ENCODE results near the gene YARS1. TPM values are rescaled to one million over a fixed set of nuclear protein-coding genes. Genes with fewer than 3 reads are reported as not detected.

The YARS1 gene
- total and polyA plus RNA-seq, 2 of the 4 experiments (the other 2 are of a cell fraction), result 100 to 166 TPM

DNA sequence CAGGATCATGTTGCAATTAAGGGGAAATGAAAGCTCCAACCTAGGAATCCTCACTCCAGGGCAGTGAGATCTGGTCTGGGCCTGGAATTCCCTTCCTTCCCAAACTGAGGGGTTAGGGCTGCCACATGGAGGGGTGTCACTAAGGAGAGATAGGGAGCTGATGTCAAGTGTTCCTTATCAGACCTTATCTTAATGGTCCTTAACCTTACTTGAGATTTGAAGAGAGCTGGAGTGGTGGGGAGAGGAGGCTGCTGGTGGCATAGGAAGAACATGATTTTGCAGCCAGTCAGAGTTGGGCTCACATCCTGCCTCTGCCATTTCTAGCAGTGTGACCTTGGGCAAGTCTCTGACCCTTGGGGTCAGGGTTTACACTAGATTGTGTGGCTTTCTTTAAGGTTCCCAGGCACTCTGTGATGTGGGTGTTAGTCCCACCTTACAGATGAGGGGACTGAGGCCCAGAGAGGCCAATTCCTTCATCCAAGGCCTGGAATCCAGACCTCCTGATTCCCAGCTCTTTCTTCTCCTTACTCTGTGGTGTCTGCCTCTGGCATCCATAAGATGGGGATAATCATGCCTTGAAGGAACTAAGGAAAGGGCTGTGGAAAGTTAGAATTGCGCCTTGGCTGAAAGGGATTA lies 58.2 kb downstream of the YARS1 start:
- H2BK20ac ChIP-seq (ENCODE audit: low read depth, low read length), result no peak overlapping the region
- no peak overlapping the region for H3K18ac ChIP-seq (ENCODE audit: low read depth, low read length)
- H4K20me1 ChIP-seq (ENCODE audit: insufficient read depth, low read length), result peaks cover 13% of the 10 kb centered on the region
- no peaks in the 10 kb centered on the region for H3K9me3 ChIP-seq (ENCODE audit: control insufficient read depth, insufficient read depth, low read length)
- H3K14ac ChIP-seq (replicated peaks; ENCODE audit: low read depth, low read length), result no peak overlapping the region
- H3K27ac ChIP-seq (ENCODE audit: insufficient read depth, low read length), result no peak overlapping the region
- in situ Hi-C loops (cut with MboI; ENCODE audit: low sequenced_read_pairs), result no loop called here
- no peak overlapping the region for H4K91ac ChIP-seq (ENCODE audit: insufficient read depth, low read depth, low read length)
- ATAC-seq (ENCODE audit: low read depth) (no peak), DNase-seq (no peak)
- no peak overlapping the region for H3K4ac ChIP-seq (ENCODE audit: low read depth, low read length)
- TF ChIP-seq CHD1 (IDR thresholded peaks at IDR 0.05; ENCODE audit: low read depth, low read length), result no peak
- TF ChIP-seq RAD21 (IDR thresholded peaks at IDR 0.05; ENCODE audit: low read length), result no peak
- TF ChIP-seq RCOR1 (IDR thresholded peaks at IDR 0.05; ENCODE audit: insufficient replicate concordance, low read length), result no peak
- TF ChIP-seq MAZ (IDR thresholded peaks at IDR 0.05; ENCODE audit: borderline replicate concordance, low read depth, low read length), result no peak
- TF ChIP-seq MXI1 (IDR thresholded peaks at IDR 0.05; ENCODE audit: borderline replicate concordance, low read depth, low read length), result no peak
- no peak for TF ChIP-seq FOS (IDR thresholded peaks at IDR 0.05; ENCODE audit: low read depth, low read length)
- TF ChIP-seq, protein P1, sequence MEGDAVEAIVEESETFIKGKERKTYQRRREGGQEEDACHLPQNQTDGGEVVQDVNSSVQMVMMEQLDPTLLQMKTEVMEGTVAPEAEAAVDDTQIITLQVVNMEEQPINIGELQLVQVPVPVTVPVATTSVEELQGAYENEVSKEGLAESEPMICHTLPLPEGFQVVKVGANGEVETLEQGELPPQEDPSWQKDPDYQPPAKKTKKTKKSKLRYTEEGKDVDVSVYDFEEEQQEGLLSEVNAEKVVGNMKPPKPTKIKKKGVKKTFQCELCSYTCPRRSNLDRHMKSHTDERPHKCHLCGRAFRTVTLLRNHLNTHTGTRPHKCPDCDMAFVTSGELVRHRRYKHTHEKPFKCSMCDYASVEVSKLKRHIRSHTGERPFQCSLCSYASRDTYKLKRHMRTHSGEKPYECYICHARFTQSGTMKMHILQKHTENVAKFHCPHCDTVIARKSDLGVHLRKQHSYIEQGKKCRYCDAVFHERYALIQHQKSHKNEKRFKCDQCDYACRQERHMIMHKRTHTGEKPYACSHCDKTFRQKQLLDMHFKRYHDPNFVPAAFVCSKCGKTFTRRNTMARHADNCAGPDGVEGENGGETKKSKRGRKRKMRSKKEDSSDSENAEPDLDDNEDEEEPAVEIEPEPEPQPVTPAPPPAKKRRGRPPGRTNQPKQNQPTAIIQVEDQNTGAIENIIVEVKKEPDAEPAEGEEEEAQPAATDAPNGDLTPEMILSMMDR (conservative IDR thresholded peaks at IDR 0.05; ENCODE audit: low read depth, low read length), result no peak
- no peak overlapping the region for H2AFZ ChIP-seq (replicated peaks; ENCODE audit: low read length, poor library complexity)
- H3K79me1 ChIP-seq (ENCODE audit: low read depth in 1 of 2, low read length in 2 of 2), result peaks cover 4 to 30% of the 10 kb centered on the region in 2 experiments
- no peak overlapping the region for H4K5ac ChIP-seq (ENCODE audit: low read depth, low read length)
- H3K4me3 ChIP-seq (ENCODE audit: insufficient read depth, low read depth, low read length), result no peak overlapping the region
- BruUV-seq (replicated peaks), result no TSS peak
- no peak overlapping the region for H3K56ac ChIP-seq (ENCODE audit: extremely low read depth, insufficient read depth, low read length)
- H3K23ac ChIP-seq (ENCODE audit: low read depth, low read length), result 0 out of 2 replicates have a peak overlapping the region, but pooled peaks have one; percentile 8
- POLR2A ChIA-PET (ENCODE audit: unreplicated experiment), result interaction anchor here (0.6 kb wide), 1 partner anchor 81 kb away, joined by 6 read pairs; no protein-coding TSS in a partner anchor
- H3K4me2 ChIP-seq (ENCODE audit: low read depth, low read length), result no peak overlapping the region
- no CpG with 5 or more reads among the region's 1 CpG for WGBS, 2 experiments (ENCODE audit: extremely low coverage in 2 of 2, insufficient read length in 1 of 2)
- no peak overlapping the region for H4K8ac ChIP-seq (ENCODE audit: low read depth in 2 of 2, low read length in 2 of 2)
- peaks cover 16% of the 10 kb centered on the region for H3K9me1 ChIP-seq (ENCODE audit: insufficient read depth, low read length)
- intact Hi-C loops (cut with micrococcal nuclease), result no loop called here
- H2AK5ac ChIP-seq (ENCODE audit: low read depth, low read length), result no peak overlapping the region
- peaks cover 12% of the 10 kb centered on the region for H3K27me3 ChIP-seq (ENCODE audit: control insufficient read depth, insufficient read depth, low read length)
- H2BK15ac ChIP-seq (ENCODE audit: low read depth, low read length), result no peak overlapping the region
- H3K9ac ChIP-seq (ENCODE audit: low read depth, low read length), result no peak overlapping the region
- no peak overlapping the region for H2BK5ac ChIP-seq (ENCODE audit: low read depth, low read length, poor library complexity, severe bottlenecking)
- peaks cover 30% of the 10 kb centered on the region for H3K4me1 ChIP-seq (ENCODE audit: control insufficient read depth, insufficient read depth, low read length)
- H2AK9ac ChIP-seq (replicated peaks; ENCODE audit: low read depth, low read length, poor library complexity), result no peak overlapping the region
- dilution Hi-C loops (cut with HindIII; ENCODE audit: low sequenced_read_pairs, unreplicated experiment), result no loop called here
- H3K36me3 ChIP-seq (ENCODE audit: control insufficient read depth, insufficient read depth, low read length), result no peaks in the 10 kb centered on the region
- no peak overlapping the region for H2BK120ac ChIP-seq (ENCODE audit: low read depth, low read length)
- CTCF ChIA-PET, result no interaction called here
